Stimulated activated CD8-positive, alpha-beta memory T cell treated with anti-CD3 and anti-CD28 coated beads, Interleukin-4, amount 100 ng/mL, for 24 hours (primary cell): Measurements from ENCODE around the gene DAB2.

Source experiments
- DNase-seq: peaks from one replicate; pipeline ENCODE4 v3.0.0-alpha.2; 2020; ENCODE audit warnings: low read depth

Gene DAB2

DNA sequence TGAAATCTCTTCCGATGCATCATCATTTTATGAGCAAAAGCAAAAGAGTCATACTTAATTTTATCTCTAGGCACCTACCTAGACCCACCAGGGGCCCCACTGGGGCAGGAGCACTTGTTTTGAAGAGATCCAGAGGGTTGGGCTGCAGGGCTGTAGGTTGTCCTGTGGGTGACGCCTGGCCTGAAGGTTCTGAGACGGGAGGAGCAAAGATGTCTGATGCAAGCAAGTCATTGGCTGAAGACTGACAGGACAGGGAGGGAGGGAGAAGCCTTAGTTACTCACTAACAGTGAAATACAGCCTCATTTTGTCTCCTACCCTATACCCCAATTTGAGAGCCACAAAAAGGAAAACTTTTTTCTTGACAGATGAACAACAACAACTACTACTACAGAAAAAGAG, 43.4 kb downstream of the DAB2 start:
- DNase-seq = no peak

DNA sequence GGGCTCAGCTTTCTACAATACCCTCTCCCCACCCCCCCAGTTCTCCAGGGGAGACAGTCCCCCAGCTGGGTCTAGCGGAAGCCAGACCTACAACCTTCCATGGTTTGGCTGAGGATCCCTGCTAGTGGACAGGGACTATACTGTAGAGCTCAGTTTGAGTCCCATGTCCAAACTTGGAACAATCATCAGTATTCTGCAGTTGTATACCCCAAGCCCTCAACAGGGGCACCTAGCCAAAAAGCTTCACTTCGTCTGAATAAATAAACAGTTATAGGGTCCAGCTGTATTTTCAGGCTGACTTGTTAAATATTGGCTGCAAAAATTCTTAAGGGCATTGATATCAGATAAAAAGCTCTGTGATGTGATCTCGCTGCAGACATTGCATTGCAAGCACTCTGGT, 45.1 kb downstream of the DAB2 start:
- DNase-seq = no peak

DNA sequence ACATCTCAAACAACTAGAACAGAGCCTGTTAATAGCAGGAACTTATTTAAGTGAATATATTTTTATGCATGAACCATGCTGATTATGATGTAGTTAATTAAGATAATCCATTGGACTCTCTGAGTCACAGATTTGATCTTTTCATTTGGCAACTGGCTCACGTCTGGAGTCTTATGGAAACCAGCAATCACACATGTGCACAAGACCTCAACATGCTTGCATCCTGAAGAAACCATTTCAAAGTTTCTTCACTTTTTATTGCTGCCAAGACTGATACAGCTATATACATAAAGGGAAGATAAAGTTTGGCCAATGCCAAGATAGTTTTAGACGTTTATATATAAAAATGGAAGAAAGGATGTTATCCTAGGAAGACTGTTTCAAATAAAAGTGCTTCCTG, 47.2 kb downstream of the DAB2 start:
- no peak for DNase-seq

DNA sequence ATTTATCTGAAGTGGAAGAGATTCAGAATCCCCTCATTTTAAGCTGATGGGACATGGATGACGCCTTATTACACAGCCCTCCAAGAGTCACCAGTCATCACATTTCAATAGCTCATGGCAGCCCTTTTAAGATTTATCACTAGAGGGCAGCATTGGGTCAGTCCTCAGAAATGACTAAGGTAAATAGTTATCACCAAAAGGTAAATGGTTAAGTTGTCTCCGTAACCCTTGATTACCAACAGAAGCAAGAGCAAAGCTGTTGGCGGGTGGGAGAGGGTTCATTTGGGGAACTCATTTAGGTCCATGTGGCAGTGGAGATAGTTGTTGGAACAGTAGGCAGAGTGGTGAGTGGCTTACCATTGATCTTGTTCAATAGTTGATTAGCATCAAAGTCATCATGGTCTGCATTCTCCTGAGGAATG, 48.5 kb downstream of the DAB2 start:
- DNase-seq = no peak

DNA sequence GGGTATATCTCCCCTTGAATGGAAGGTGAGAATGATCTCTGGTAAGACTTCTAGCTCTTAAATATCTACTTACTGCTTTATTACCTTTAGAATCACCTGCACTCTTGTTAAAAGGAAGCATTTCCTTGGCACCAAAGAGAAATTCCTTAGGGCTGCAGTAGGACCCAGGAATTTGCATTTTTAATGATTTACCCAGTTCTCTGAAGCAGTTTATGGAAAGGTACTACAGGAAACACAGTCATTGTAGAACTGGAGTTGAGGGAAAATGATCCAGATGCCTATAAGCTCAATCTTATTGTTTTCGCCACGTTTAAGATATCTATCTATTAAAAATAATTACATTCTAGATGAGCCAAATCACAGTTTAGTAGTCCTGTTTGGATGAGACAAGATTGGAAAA, 51.0 kb downstream of the DAB2 start:
- no peak for DNase-seq

DNA sequence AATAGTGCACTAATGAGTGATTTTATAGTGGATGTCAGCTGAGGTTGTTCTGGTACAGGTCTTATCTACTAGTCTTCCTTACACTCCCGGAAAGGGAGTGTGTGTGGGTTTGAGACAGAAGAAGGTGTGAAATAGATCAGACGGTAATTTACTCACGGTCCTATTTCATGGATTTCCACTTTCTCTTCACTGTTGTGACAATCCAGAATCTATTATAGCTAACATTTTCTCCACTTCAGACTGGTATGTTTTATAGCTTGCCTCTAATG, 53.5 kb downstream of the DAB2 start:
- no peak for DNase-seq

DNA sequence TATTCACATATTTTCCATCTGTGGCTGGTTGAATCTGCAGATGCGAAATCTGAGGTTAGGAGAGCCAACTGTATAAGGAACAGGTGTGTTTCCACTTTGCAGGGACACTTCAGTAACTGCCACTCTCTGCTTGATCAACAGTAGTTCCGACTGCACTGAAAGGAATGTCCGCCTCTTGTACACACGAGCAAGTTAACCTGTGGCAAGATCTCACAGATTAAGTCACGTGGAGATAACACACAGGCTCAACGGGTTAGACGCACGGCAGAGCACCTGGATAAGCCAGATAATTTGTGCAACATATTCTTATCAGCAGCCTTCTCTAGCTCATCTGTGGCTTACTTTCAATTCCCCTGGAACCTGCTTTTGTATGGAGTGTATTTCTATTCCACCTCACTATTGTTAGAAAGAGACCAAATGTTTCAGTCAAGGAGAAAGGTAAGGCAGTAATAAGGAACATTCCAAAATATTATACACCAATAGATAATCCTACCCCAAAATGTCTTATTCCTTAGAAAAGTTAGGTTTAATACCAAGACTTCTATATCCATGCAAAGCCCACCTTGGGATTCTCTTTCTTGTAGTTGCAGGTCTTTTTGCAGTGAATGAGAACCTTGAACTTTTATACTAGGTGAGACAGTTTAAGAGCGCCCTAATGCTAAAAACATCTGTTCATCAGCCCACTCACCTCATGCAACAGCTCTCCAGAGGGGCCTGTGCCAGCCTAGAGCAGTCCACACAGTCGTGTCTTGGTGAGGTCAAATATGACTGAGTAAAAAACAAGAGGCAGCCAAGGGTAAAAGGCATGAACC, 54.0 kb downstream of the DAB2 start:
- no peak for DNase-seq

DNA sequence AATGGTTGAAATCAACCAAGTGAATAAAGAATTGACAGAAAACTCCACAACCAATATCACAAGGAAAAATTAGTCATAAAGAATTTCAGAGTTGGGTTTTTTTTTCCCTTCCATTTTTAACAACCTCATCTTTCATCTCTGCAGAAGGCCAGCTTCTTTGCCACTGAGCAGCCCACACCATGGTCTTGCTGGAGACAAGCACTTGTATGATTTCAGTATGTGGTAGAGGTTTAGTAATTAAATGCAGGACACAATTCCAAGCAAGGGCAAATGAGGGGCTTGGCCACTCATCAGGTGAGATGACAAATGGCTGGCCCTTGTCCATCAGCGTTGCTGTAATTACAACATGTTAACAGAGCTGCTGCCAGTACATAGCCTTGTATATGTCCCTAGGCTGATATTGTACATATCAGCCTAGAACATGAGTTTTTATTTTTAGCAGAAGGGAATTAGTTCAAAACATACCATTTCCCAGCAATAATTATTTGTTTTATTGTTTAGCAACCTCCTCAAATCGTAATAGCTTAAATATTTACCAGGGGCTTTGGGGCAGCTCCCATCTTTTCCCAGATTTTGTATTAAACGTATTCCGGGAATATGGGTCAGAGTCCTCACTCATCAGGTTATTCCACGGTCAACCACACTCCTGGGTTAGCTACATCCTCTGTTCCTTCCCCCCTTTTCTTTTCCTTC, 55.5 kb downstream of the DAB2 start:
- no peak for DNase-seq

DNA sequence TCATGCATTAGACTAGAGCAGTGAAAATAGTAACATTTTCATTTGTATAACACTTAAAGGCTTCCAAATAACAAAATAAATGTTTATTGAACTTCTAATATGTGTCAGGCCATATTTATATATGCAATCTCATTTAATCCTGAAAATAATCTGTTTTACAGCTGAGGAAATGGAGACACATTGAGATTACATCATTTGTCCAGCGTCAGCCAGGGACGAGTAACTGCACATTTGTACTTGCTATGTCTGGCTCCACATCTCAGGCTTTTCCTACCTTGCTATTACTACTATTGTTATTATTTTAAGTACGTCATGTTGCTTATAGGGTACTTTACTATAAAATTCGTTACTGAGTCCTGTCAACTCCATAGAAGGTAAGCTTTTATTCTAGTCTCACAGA, 56.7 kb downstream of the DAB2 start:
- no peak for DNase-seq

DNA sequence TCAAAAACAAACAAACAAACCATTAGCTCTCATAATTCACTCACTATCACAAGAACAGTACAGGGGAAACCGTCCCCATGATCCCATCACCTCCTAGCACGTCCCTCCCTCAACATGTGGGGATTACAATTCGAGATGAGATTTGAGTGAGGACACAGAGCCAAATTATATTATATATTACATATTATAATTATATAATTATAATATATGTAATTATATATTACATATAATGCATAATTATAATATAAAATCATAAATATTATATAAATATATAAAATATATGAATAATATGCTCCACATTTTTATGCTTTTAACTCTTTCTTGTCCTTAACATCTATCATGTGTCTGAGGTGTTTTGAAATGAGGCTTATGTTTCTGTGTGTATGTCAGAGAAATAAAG, 57.1 kb downstream of the DAB2 start:
- DNase-seq = no peak

DNA sequence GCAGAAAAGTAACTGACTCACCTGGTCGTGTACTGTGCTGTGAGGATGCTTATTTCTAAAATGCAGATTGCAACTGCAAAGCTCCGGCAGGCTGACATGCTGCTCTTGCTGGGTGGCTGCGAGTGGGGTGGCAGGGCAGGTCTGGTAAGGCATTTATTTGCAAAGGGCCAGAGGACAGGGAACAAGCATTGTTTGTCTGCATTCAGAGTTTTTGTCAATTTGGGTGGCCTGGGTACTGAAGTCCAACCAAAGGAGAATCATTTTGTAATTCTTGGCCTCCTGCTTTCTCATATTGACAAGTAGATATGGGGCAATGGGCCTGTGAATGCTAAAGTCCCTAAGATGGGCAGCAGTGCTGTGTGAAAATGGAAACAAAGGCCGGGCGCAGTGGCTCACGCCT, 60.4 kb downstream of the DAB2 start, which contains the start of gene C9:
Gene C9 (minus strand): TSS at position 129 of the 400 bp plus-strand sequence. CDS start 31 bp downstream, at position 98.
- no peak for DNase-seq

DNA sequence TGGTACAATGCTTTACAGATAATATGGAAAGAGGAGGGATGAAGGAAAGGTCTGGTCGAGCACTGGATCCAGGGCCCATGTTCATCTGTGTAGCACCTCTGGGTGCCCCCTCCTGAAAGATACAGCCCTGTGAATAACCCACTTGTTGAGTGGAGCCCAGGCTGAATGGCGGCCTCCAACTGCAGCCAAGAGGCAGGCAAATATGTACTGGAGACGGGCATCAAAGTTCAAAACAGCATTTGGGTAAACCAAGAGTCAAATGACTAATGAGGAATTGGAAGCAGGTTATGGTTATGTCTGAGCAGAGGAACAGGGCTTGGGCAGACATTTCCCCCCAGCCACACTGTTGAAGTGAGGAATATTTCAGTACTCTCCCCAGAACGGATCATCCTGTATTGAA, 61.6 kb downstream of the DAB2 start:
- DNase-seq = no peak

DNA sequence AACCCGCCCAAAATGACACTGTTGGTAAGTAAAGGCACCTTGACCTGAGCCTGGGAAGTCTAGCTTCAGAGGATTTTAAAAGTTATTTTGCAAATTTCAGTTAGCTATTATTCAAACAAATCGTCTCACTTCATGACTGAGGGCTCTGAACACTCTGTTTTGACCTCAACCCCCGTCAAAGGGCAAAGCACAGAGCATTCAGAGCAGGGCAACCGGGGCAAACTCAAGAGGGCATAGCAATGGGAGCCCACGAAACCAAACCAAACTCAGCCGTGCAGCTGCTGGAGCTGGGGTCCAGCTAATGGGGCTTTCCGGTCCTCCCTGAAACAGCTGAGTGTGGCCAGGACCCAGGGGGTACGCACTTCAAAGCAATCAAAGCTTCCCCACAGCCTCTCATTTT, 62.1 kb downstream of the DAB2 start:
- no peak for DNase-seq

DNA sequence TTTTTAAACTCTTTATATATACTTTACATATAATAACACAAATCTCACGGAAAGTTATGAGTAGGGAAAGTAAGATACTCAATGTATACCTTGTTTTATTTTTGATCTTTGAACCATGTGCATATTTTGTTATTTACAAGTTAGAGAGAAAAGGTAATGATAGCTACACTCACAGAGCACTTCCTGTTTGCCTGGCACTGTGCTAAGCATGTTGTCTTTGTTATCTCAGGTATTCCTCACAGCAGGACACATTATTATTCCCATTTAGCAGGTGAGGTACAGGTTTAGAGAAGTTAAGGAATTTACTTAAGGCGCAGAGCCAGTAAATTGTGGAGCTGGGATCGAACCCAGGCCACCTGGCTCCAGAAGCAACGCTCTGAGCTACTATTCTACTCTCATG, 63.5 kb downstream of the DAB2 start:
- DNase-seq = no peak

DNA sequence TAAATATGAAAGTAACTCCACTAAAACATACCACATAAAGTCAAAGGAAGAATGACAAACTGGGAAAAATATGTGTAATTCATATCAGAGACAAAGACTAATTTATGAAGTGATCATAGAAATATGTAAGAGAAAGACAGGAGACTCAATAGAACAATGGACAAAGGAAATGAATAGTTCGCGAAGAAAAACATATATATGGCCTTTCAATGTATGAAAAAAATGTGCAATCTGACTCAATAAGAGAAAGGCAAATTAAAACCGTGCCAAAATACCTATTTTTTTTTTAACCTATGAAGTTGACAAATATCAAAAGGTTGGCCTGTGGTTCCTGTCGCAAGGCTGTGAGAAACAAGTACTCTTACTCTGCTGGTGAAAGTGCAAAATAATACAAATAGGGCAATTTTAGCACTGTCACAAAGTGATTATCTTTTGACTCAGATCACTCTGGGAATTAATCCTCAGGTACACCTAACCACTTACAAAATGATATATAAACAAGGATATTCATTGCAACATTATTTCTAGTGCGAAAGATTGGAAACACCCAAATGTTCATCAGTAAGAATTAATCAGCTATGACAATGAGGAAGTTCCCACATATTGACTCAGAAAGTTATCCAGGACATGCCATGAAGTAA, 64.2 kb downstream of the DAB2 start:
- DNase-seq = no peak

DNA sequence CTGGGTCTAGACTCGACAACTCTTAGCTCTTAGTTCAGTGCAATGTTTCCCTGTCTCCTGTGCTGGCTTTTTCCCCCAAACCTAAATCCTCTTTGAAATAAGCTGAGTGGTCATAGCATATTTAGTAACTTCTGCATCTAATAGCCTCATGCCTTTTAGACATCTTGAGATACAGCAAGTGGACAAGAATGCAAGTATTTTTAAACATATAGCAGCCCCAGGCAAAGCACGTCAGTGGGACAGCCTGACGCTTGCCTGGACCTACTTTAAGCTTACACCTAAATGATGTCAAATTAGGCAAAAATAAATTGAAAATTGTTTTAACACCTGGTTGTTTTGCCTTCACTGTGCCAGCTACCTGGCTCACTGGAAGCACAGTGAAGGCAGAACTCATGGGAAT, 68.5 kb downstream of the DAB2 start:
- DNase-seq = no peak

DNA sequence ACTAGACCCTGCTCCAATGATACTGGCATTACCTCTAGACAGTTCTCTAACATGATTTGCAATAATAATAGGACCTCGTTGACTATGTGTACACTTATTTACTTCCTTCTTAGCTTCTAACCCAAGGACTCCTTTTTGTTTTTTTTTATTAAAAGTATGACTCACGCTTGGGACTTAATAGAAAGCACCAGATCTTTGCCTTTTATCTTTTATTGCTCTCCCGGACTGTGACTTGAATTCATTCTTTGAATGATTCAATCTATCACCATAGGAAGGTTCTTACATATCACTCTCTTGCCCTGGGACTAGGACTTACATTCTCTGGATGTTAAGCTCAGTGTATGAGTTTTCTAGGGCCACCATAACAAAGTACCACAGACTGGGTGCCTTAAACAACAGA, 69.5 kb downstream of the DAB2 start:
- no peak for DNase-seq

DNA sequence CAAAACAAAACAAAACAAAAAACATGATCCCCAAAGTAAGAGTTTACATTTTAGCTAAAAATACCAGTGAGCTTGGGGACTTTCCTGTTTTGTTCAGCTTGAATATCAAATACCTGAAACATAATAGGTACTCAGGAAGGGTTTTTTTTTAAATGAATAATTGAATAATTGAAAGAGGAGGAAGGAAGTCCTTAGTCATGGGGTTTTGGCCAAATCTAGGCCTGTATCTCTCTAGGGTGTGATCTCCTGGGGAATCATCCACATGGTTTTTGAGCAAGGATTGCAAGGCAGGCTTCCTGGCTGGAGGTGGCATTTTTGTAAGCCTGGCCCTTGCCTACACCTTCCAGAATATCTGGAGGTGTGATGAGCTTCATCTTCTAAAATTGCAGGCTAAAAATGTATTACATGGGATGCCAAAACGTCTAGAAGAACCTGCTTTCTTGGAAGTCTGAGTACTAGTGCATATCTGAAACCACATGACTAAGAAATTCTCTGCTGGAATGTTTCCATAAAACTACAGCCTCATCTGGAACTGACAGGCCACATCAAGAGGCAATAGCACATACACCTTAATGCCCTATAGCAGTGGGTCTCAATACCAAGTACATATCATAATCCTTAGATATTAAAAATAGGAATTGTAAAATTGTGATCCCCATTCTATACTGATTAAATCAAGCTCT, 70.9 kb downstream of the DAB2 start:
- DNase-seq = no peak

DNA sequence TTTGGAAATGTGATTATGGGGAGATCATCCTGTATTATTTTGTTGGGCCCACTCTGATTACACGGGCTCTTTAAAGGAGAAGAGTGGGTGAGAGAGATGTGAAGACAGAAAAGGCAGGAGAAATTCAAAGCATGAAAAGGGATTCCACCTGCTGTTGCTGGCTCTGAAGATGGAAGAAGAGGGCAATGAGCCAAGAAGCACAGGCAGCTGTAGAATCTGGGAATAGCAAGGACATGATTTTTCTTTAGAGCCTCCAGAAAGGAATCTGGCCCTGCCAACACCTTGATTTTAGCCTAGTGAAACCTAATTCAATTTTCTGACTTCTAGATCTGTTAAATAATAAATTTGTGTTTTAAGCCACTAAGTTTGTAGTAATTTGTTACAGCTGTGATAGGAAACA, 71.8 kb downstream of the DAB2 start:
- DNase-seq = no peak

DNA sequence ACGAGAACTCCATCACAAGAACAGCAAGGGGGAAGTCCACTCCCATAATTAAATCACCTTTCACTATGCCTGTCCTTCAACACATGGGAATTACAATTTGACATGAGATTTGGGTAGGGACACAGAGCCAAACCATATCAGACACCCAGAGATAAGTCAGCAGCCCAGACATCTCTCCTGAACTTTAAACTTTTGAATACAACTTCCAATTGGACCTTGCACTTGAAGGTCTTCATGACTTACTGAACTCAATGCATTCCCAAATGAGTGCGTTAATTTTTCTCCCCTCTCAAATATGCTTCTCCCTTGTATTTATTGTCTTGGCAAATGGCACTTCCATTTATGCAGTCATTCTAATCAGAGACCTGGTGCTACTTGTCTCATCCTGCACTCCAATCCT, 72.6 kb downstream of the DAB2 start:
- no peak for DNase-seq

DNA sequence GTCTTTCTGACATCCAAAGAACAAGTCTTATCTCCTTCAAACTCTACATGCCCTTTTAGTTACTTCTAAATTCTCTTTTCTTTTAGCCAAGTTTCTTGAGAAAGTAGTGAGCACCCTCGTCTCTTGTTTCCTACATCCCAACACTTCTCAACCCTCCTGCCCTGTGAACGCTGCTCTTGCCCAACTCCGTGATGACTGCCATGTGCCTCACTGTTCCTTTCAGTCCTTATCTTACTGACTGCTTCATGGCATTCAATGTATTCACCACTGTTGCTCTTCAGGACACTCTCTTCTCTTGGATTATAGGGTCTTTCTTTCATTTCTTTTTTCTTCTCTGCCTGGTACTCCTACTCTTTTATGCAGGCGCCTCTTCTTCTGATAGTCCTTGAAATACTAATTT, 75.3 kb downstream of the DAB2 start:
- no peak for DNase-seq

DNA sequence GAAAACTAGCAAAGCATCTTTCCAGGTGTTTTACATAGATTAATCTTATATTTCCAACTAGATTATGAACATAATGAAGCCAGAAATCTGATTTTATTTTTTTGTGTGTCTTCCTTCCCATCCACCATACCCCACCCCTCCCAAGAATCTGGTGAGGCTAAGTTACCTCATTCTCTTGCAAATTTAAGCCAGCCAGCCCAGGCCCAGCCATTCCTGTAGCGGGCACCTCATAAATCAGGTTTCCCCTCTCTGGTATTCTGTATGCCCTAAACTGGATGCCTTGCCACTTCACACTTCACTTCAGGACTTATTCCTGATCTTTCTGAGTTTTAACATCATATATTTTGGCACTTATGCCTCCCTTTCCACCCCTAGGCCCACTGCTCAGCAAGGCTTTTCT, 82.3 kb downstream of the DAB2 start:
- no peak for DNase-seq

DNA sequence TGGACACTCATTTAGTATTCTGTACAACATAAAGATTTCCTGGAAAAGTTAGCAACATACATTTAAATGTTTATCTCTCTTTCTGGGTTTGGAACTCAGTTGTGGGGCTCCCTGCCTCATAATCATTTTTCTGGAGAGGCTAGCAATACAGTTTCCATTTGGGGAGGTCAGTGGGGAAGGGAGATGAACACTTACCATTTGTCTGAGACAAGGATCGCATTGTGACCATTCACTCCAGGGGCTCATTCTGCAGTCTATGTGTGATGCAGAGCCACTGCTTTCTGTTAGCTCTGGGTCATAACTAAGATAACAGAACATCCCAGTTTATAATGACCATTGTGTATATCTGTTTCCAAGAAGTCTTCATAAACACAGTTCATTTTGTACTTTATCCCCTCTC, 82.9 kb downstream of the DAB2 start:
- no peak for DNase-seq
